ENCODE data around the gene RBFOX1.

The RBFOX1 gene

DNA sequence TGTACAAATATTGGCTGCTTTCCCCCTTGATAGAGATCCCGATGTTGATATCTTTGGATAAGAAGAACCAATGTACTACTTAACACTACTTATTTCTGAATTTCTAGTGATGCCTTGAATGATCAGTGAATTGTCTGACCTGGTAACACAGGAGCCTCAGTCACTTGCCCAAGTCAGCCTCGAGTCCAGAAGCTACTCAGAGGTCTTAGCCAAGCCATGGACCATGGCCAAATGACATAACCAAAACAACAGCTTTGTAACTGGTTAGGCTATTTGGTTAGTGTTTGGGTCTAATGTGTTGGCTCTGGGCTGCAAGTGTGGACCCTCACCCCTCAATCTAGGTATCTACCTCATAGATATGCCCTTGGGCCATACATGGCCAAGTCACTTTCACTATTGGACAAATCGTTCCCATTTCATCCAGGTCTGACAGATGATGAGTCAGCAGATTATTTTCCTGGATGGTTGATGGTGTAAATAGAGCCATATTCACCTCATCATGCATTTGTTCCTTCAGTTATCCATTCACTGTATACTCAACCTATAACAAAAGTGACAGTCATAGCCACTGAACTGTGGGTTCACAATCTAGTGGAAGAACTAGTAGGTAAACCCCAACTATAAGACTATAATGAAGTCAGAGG, 3.5 kb downstream of the RBFOX1 start:
- no peak for FAIRE-seq

DNA sequence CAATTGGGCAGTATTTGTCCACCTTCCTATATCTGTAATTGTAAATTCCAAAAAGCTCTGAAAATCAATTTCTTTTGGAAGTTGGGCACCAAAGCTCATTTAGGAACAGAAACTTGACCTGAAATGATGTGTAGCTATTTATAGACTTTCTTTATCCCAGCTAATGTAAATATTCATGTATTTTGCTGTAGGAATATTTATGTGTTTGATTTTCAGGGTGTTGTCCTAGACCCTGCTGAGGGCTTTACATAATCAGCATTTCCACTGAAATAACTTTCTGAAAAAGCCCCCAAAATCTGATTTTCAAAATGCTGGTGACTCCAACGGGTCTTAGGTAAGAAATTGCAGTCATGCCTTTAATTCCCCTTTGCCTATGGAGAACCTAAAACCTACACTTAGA, 4.1 kb downstream of the RBFOX1 start:
- no peak for FAIRE-seq

GRCh38 chr16:7338826-7339225, 6.2 kb downstream of the RBFOX1 start:
- no peak for FAIRE-seq

DNA sequence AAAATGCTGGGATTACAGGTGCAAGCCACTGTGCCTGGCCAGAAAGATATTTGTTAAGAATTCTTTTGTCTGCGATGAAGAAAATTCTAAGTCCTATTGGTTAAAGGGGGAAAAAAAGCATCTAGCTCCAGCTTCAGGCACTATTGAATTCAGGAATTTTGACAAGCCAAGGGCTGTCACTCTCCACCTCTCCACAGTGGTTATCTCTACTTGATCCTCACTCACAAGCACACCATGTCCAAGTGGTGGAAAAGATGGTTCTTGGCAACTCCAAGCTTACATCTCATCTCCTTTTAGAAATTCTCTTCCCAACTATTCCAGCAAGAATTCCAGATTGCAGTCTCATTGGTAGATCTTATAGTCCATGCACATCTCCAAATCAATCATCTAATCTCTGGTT, 7.1 kb downstream of the RBFOX1 start:
- no peak for FAIRE-seq

GRCh38 chr16:7340938-7341337, 8.3 kb downstream of the RBFOX1 start:
- no peak for FAIRE-seq

GRCh38 chr16:7342598-7342997, 10.0 kb downstream of the RBFOX1 start:
- FAIRE-seq = no peak

GRCh38 chr16:7343243-7343642, 10.6 kb downstream of the RBFOX1 start:
- FAIRE-seq = no peak

DNA sequence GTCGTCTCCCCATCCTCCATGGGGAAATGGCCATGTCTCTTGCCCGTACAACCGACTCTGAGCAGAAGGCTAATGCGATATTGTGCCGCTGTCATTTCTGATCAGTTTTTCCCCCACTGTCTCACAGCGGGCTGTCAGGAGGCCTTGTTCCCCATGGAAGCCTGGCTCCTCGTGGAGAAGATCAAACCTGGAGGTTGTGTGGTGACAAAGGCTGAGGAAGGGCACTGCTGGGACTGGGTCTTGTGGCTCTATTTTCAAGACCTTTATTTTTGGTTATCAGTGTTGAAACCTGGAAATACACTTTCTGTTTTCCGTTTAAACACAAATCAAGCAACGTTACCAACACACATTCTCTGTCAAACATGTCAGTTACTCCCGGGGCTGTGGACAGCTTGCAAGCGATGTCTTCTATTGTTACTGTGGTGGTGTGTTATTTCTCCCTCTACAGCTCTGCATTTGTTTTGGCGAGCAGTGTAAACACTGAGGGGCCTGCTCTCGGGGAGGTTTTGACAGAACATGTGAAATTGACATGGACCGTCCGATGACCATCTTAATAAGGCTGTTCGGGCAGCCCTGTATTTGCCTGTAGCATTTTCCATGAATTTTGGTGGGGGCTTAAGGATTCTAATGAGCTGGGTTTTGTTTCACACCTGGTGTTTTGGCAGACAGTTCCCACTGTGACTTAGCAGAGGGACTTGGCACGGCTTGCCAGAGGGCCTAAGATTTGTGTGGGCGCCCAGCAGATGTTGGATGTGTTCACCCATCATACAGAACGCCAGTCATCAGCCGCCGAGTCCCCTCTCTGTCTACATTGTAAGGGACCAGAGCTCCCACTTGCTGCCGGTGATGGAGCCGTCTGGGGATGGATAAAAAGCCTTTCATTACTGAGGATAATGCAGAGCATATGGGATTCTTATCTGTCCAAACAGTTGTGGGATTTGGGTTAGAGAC, 12.5 kb downstream of the RBFOX1 start:
- FAIRE-seq = no peak

- no peak for FAIRE-seq
Observed at GRCh38 chr16:7350806-7351205, 18.2 kb downstream of the RBFOX1 start.

- no peak for FAIRE-seq
Observed at GRCh38 chr16:7351610-7352510, 19.2 kb downstream of the RBFOX1 start.

- no peak for FAIRE-seq
Observed at GRCh38 chr16:7355758-7356157, 23.1 kb downstream of the RBFOX1 start.

GRCh38 chr16:7361416-7362129, 28.9 kb downstream of the RBFOX1 start:
- no peak for FAIRE-seq

- FAIRE-seq = no peak
Observed at GRCh38 chr16:7362231-7362630, 29.6 kb downstream of the RBFOX1 start.

GRCh38 chr16:7363422-7364417, 31.1 kb downstream of the RBFOX1 start:
- no peak for FAIRE-seq

- FAIRE-seq = no peak
Observed at GRCh38 chr16:7366041-7366440, 33.4 kb downstream of the RBFOX1 start.

DNA sequence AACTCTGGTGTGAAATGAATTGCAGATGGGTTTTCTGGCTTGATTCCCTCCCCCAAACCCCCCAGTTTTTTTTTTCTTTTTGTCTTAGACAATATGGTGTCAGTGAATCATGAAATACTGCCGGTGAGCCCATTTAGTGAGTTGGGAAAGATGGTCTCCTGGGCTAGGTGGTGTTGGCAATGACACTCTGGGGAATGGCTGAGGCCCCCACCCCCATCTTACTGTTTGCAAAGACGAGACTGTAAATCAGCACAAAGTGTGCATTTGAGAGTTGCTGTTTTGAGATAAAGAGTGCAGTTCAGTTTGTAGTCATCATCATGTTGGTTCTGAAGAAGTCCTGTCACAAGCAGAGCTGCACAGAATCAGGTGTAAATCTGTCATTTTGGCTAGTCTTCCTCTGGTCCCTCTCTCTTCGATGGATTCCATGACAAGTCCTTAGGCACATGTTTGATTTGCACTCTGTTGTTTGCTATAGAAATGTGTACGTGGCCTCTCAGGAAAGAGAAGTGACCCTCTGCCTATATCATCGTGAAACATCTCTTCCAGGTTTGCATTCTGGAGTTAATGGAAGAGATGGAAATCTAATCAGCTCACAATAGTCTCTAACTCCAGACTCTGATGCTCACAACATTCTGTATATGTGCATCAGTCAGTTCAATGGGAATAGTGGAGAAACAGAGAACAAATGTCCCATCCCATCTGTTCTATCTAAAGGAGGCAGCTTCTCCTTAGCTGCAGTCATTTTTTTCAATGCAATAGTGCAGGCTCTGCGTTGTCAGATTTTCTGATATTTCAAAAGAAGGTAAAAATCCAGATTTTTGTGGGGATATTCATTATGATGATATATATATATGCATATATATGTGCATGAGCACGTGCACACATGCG, 34.6 kb downstream of the RBFOX1 start:
- FAIRE-seq = no peak

GRCh38 chr16:7369204-7369603, 36.6 kb downstream of the RBFOX1 start:
- no peak for FAIRE-seq

GRCh38 chr16:7372095-7372494, 39.5 kb downstream of the RBFOX1 start:
- no peak for FAIRE-seq

- no peak for FAIRE-seq
Observed at GRCh38 chr16:7373776-7374175, 41.1 kb downstream of the RBFOX1 start.

DNA sequence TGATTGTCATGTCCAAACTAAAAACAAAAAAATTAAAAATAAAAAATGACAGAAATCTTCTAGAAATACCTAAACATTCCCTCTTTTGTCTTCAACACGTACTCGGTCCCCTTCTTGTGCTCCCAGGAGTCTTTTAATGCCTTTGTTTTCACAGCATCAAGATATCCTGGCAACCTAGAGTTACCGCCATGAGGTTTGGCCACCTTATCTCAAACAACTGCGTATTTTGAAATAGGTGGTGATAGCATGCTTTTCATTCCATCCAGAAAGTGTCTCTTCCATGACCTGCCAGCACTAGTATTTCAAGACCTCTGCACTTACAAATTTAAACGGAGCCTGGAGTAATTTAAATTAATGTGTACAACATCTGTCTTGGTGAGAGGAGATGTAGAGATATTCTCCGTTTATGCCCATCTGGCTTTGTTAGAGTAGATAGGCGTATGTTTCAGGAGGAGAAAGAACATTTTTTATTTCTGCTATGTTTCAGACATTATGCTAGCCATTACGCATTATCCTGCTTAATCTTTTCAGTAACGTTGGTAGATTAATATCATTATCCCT, 42.0 kb downstream of the RBFOX1 start:
- no peak for FAIRE-seq

Data from G401.6 (cell line).